ENCODE measurements around the gene OGFRL1.

DNA sequence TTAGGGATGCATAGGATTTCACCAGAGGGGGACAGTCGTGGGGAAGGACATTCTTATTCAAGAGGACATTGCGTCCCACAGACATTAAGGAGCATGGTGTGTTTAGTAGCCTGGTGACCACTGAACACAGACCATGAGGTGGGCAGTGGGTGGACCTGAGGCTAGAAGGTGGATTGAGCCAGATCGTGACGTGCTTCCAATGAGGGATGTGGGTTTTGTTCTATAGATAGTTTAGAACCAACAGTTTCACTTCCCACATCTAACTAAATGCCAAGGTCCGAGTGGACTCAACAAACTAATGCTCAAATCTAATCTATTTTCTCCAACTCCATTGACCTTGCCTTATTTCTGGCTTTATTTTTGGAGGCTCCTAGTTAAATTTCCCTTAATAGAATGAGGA lies 58.5 kb downstream of the OGFRL1 start:
- no peak for TF ChIP-seq CTCF (IDR thresholded peaks at IDR 0.05; ENCODE audit: low read depth, low read length, poor library complexity, severe bottlenecking)
- TF ChIP-seq EZH2phosphoT487 (IDR thresholded peaks at IDR 0.05; ENCODE audit: borderline replicate concordance, low read length) = no peak
